ENCODE data around the gene CPSF3. TPM values are rescaled to one million over a fixed set of nuclear protein-coding genes. Genes with fewer than 3 reads are reported as not detected.

Gene CPSF3
- total RNA-seq, 2 donors from 2014 or later = 75.0 to 85.2 TPM

DNA sequence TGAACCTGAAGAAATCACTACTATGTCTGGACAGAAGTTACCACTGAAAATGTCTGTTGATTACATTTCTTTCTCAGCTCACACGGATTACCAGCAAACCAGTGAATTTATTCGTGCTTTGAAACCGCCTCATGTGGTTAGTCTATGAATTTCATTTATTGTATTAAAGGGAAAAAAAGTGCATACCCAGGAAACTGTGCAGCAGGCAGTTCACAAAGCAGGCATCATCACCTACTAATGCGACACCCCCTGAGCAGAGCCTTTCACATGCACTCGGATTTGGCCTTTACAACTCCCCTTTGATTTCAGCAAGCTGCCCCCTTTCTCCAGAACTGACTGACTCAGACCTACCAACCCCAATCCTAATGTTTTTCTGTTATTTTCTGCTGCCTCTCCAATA, 20.1 kb downstream of the CPSF3 start:
- Histone ChIP-seq H3K9ac (ENCODE audit: extremely low read depth, low read length, poor library complexity, severe bottlenecking) (no peak overlapping the region), H3K27me3 (ENCODE audit: control insufficient read depth, insufficient read depth, low read length, poor library complexity, severe bottlenecking) (no peaks in the 10 kb centered on the region), H3K36me3 (ENCODE audit: control insufficient read depth, insufficient read depth, low read length) (peaks cover 82% of the 10 kb centered on the region), H3K4me3 (ENCODE audit: low read length) (no peak overlapping the region), H3K9me3 (ENCODE audit: control insufficient read depth, low read length) (no peaks in the 10 kb centered on the region), H3K4me1 (ENCODE audit: control insufficient read depth, insufficient read depth, low read length) (no peaks in the 10 kb centered on the region), H3K27ac (ENCODE audit: low read depth, low read length) (no peak overlapping the region)
- 95 to 100% methylated on average over 5 of the region's 5 CpGs for WGBS, 2 experiments (ENCODE audit: insufficient coverage in 1 of 2, insufficient read length in 1 of 2)
- Mint-ChIP-seq H3K36me3 (ENCODE audit: low read depth) (peaks cover 77% of the 10 kb centered on the region), H3K27me3 (ENCODE audit: insufficient read depth) (no peaks in the 10 kb centered on the region), H3K4me3 (no peak overlapping the region), H3K27ac (no peak overlapping the region), H3K9me3 (no peaks in the 10 kb centered on the region), H3K4me1 (no peaks in the 10 kb centered on the region)
- no peak for DNase-seq
- TF ChIP-seq, protein P1, sequence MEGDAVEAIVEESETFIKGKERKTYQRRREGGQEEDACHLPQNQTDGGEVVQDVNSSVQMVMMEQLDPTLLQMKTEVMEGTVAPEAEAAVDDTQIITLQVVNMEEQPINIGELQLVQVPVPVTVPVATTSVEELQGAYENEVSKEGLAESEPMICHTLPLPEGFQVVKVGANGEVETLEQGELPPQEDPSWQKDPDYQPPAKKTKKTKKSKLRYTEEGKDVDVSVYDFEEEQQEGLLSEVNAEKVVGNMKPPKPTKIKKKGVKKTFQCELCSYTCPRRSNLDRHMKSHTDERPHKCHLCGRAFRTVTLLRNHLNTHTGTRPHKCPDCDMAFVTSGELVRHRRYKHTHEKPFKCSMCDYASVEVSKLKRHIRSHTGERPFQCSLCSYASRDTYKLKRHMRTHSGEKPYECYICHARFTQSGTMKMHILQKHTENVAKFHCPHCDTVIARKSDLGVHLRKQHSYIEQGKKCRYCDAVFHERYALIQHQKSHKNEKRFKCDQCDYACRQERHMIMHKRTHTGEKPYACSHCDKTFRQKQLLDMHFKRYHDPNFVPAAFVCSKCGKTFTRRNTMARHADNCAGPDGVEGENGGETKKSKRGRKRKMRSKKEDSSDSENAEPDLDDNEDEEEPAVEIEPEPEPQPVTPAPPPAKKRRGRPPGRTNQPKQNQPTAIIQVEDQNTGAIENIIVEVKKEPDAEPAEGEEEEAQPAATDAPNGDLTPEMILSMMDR (conservative IDR thresholded peaks at IDR 0.05) = no peak

DNA sequence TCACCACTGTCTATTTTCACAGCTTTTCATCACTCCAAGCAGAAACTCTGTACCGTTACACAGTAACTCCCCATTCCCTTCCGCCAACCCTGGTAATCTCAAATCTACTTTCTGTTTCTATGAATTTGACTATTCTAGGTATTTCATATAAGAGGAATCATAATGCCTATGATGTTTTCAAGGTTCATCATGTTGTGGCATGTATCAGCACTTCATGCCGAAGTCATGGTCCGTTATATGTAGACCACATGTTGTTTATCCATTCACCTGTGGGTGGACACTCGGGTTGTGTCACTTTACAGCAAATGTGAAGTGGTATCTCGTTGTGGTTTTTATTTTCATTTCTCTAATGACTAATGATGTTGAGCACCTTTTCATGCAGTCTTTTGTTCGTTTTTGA, 21.6 kb downstream of the CPSF3 start:
- no peaks in the 10 kb centered on the region for H3K27me3 Mint-ChIP-seq (ENCODE audit: insufficient read depth)
- H3K36me3 ChIP-seq (ENCODE audit: control insufficient read depth, insufficient read depth, low read length) = peaks cover 69% of the 10 kb centered on the region

GRCh38 chr2:9451231-9451630, 27.8 kb downstream of the CPSF3 start:
- H3K9me3 Mint-ChIP-seq = no peaks in the 10 kb centered on the region

More for the DNA sequence above, 21.6 kb downstream of the CPSF3 start:
- Mint-ChIP-seq H3K4me3 (no peak overlapping the region), H3K9me3 (no peaks in the 10 kb centered on the region), H3K4me1 (no peaks in the 10 kb centered on the region), H3K27ac (no peak overlapping the region), H3K36me3 (ENCODE audit: low read depth) (peaks cover 75% of the 10 kb centered on the region)
- 80 to 82% methylated on average over 6 to 7 of the region's 7 CpGs for WGBS, 2 experiments (ENCODE audit: insufficient coverage in 1 of 2, insufficient read length in 1 of 2)
- Histone ChIP-seq H3K9ac (ENCODE audit: extremely low read depth, low read length, poor library complexity, severe bottlenecking) (no peak overlapping the region), H3K4me1 (ENCODE audit: control insufficient read depth, insufficient read depth, low read length) (no peaks in the 10 kb centered on the region), H3K9me3 (ENCODE audit: control insufficient read depth, low read length) (no peaks in the 10 kb centered on the region), H3K4me3 (ENCODE audit: low read length) (no peak overlapping the region), H3K27ac (ENCODE audit: low read depth, low read length) (no peak overlapping the region), H3K27me3 (ENCODE audit: control insufficient read depth, insufficient read depth, low read length, poor library complexity, severe bottlenecking) (no peaks in the 10 kb centered on the region)
- no peak for DNase-seq
- TF ChIP-seq, protein P1 (conservative IDR thresholded peaks at IDR 0.05) = no peak

More at GRCh38 chr2:9451231-9451630, 27.8 kb downstream of the CPSF3 start:
- 93% methylated on average over 1 of the region's 1 CpG; no CpG with 5 or more reads in 1 of the 2 experiments for WGBS, 2 experiments (ENCODE audit: insufficient coverage in 1 of 2, insufficient read length in 1 of 2)
- DNase-seq = no peak
- H3K36me3 ChIP-seq (ENCODE audit: control insufficient read depth, insufficient read depth, low read length) = peaks cover 68% of the 10 kb centered on the region
- H3K27ac ChIP-seq (ENCODE audit: low read depth, low read length) = no peak overlapping the region
- H3K4me1 ChIP-seq (ENCODE audit: control insufficient read depth, insufficient read depth, low read length) = no peaks in the 10 kb centered on the region
- no peak overlapping the region for H3K9ac ChIP-seq (ENCODE audit: extremely low read depth, low read length, poor library complexity, severe bottlenecking)
- no peak overlapping the region for H3K4me3 ChIP-seq (ENCODE audit: low read length)
- no peaks in the 10 kb centered on the region for H3K27me3 ChIP-seq (ENCODE audit: control insufficient read depth, insufficient read depth, low read length, poor library complexity, severe bottlenecking)
- TF ChIP-seq, protein P1 (conservative IDR thresholded peaks at IDR 0.05) = no peak
- H3K36me3 Mint-ChIP-seq (ENCODE audit: low read depth) = peaks cover 63% of the 10 kb centered on the region
- no peaks in the 10 kb centered on the region for H3K4me1 Mint-ChIP-seq
- H3K27ac Mint-ChIP-seq = no peak overlapping the region
- no peaks in the 10 kb centered on the region for H3K9me3 ChIP-seq (ENCODE audit: control insufficient read depth, low read length)
- no peak overlapping the region for H3K4me3 Mint-ChIP-seq
- no peaks in the 10 kb centered on the region for H3K27me3 Mint-ChIP-seq (ENCODE audit: insufficient read depth)

All from endodermal cell (in vitro differentiated cells).